ACC112 (cell line): ENCODE data around the gene ASPM.
"Not testable (repeated sequence)": the region's sequence is repeated elsewhere in the genome, so short reads cannot be mapped to it uniquely, and the experiment has no call there.

Source experiments
- H2AFZ ChIP-seq: fragments of 200-600 bp; sonication (generic); one replicate; pipeline ENCODE4 v1.6.0; 2017; ENCODE audit warnings: antibody characterized with exemption, low read length; ENCODE audit not compliant: unreplicated experiment
- H3K27ac ChIP-seq: fragments of 200-600 bp; sonication (generic); 2 replicates; pipeline ENCODE4 v1.5.1; 2014; ENCODE audit warnings: low read depth, mild to moderate bottlenecking, antibody characterized with exemption, low read length, moderate library complexity
- H3K27me3 ChIP-seq: fragments of 200-600 bp; sonication (generic); 2 replicates; pipeline ENCODE4 v1.6.1; 2014; ENCODE audit warnings: mild to moderate bottlenecking, antibody characterized with exemption, low read length, moderate library complexity, mixed read lengths; ENCODE audit not compliant: insufficient read depth
- H3K36me3 ChIP-seq: fragments of 200-600 bp; sonication (generic); 2 replicates; pipeline ENCODE4 v1.6.1; 2016; ENCODE audit warnings: mild to moderate bottlenecking, antibody characterized with exemption, low read length, moderate library complexity, mixed read lengths; ENCODE audit not compliant: insufficient read depth
- H3K4me1 ChIP-seq: fragments of 200-600 bp; sonication (generic); one replicate; pipeline ENCODE4 v1.6.1; 2016; ENCODE audit warnings: low read length, mixed read lengths; ENCODE audit not compliant: insufficient read depth, unreplicated experiment, control insufficient read depth
- H3K4me3 ChIP-seq: fragments of 200-600 bp; sonication (generic); 2 replicates; pipeline ENCODE4 v1.5.1; 2014; ENCODE audit warnings: mild to moderate bottlenecking, low read depth, low read length
- H3K79me2 ChIP-seq: fragments of 200-600 bp; sonication (generic); one replicate; pipeline ENCODE4 v1.6.0; 2016; ENCODE audit warnings: low read length; ENCODE audit not compliant: control insufficient read depth, unreplicated experiment, insufficient read depth

The ASPM gene

DNA sequence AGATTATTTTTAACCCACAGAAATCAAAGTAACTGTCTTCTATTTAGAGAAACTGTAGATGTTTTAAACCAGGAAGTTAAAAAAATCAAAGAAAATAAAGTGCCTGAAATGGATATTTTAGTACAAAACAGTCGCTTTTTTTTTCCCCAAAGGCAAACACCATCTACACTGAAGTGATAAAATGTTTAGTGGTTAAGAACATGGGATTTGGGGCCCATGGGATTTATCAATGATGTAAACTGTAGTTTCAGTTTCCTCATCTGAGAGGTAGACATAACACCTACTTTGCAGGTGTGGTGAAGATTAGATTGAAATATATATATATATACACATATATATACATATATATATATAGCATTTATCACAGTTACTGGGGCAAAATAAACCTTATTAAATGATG is 22.1 kb downstream of the ASPM start:
- no peaks in the 10 kb centered on the region for H3K79me2 ChIP-seq
- no peak overlapping the region for H2AFZ ChIP-seq
- H3K27me3 ChIP-seq = no peaks in the 10 kb centered on the region
- H3K27ac ChIP-seq = no peak overlapping the region
- H3K4me1 ChIP-seq = no peaks in the 10 kb centered on the region
- no peak overlapping the region for H3K4me3 ChIP-seq
- peaks cover 24% of the 10 kb centered on the region for H3K36me3 ChIP-seq

DNA sequence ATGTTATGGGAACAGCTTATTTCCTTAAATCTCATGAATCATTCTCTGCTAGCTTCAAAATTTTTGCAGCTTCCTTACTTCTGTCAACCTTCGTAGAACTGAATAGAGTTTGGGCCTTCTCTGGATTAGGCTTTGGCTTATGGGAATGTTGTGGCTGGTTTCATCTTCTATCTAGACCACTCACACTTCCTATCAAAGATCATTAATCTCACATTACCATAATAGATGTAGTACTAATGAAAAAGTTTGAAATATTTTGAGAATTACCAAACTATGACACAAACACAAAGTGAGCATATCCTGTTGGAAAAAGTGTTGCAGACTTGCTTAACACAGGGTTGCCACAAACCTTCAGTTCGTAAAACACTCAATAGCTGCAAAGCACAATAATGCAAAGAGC is 30.3 kb downstream of the ASPM start:
- H3K36me3 ChIP-seq = peaks cover 38% of the 10 kb centered on the region

DNA sequence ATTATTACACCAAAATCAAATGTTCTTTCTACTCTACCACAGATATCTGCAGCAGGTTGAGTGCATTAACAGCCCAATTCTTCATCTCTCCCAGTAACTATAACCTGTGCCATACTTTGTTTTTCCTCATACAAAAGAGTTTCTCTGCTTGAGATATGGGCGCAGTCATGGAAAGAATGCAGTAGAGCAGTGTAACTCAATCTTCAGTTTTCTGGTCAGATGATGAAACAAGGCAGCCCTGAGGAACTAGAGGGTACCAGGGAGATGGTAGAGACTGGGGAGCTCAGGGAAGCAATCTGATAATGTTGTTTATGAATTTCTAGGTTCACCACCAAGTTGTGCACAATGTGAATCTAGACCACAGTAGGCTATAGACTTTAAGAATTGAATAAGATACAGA is 39.6 kb downstream of the ASPM start:
- Histone ChIP-seq H2AFZ (no peak overlapping the region), H3K27me3 (no peaks in the 10 kb centered on the region), H3K27ac (no peak overlapping the region), H3K4me3 (no peak overlapping the region), H3K4me1 (no peaks in the 10 kb centered on the region), H3K79me2 (peaks cover 4% of the 10 kb centered on the region), H3K36me3 (peaks cover 46% of the 10 kb centered on the region)

More for the DNA sequence above, 30.3 kb downstream of the ASPM start:
- Histone ChIP-seq H3K79me2 (no peaks in the 10 kb centered on the region), H3K27ac (no peak overlapping the region), H2AFZ (no peak overlapping the region), H3K4me1 (no peaks in the 10 kb centered on the region), H3K27me3 (no peaks in the 10 kb centered on the region), H3K4me3 (no peak overlapping the region)

DNA sequence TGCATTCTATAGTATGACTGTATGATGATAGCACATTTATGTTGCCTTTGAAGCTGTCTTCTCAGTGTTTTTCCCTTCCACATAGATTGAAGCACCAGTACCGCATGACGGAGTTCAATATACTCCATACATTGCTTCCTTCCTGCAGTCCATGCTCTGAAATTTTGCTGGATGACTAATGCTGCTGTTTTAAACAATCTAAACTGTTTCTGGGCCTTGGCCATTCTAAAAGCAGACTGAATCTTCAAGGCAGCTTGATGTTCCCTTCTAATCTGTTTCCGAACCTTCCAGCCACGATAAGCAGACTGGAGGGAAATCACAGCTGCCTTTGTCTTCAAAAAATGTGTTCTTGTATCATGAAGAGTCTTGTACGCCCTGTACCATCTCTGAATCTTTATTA is 43.2 kb downstream of the ASPM start:
- no peaks in the 10 kb centered on the region for H3K4me1 ChIP-seq

DNA sequence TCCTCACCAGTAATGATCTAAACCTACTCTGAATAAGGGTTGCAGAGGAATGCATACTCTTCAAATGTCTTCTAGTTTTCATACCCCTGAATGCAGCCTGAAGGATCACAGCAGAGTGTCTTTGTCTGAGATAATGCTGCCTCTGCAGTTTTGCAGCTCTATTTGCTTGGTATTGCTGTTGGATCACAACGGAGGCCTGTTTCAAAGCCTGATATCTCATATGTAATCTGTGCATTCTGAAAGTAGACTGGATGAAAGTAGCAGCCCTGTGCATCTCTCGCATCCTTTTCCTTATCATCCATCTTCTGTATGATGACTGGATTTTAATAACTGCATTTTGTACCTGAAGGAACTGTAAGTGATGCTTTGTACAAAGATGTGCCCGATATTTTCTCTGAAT is 44.5 kb downstream of the ASPM start:
- Histone ChIP-seq H3K36me3 (peaks cover 26% of the 10 kb centered on the region), H2AFZ (no peak overlapping the region), H3K4me3 (no peak overlapping the region), H3K27me3 (no peaks in the 10 kb centered on the region), H3K4me1 (no peaks in the 10 kb centered on the region), H3K79me2 (no peaks in the 10 kb centered on the region), H3K27ac (no peak overlapping the region)

More for the DNA sequence above, 43.2 kb downstream of the ASPM start:
- Histone ChIP-seq H3K36me3 (peaks cover 40% of the 10 kb centered on the region), H2AFZ (no peak overlapping the region), H3K79me2 (no peaks in the 10 kb centered on the region), H3K27ac (no peak overlapping the region), H3K27me3 (no peaks in the 10 kb centered on the region), H3K4me3 (no peak overlapping the region)

DNA sequence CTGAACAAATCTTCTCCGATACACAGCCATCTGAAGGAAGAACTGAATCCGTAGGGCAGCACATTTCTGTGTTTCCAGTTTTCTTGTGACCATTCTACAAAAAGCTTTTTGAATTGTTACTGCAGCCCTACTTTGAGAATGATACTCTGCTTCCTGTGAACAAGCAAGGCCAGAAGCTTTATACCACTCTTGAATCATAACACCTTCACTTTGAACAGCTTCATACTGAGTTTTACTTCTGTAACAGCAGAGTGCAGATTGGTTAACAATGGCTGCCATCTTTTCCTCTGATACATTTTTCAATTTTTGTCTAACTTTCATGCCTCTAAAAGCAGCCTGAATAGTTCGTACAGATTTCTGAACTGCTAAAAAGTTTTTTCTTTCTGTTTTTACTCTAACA is 45.8 kb downstream of the ASPM start:
- Histone ChIP-seq H2AFZ (no peak overlapping the region), H3K27me3 (no peaks in the 10 kb centered on the region), H3K4me3 (no peak overlapping the region), H3K27ac (no peak overlapping the region), H3K36me3 (peaks cover 23% of the 10 kb centered on the region), H3K4me1 (no peaks in the 10 kb centered on the region), H3K79me2 (no peaks in the 10 kb centered on the region)

DNA sequence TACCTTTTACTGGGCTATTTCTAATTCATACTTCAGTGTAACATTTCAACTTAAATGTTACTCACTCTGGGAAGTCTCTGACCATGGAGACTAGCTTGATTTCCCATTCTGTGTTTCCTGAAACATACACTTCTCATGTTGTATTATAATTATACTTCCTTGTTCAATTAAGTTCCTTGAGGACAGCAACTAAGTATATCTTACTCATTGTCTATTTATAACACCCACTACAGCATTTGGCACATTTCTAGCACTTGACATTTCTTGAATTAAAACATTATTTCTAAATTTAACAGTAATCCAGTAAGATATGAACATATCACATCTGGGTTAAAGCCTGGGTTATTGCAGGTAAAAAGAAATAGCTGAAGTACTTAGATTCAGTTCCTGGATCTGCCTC is 47.0 kb downstream of the ASPM start:
- H2AFZ ChIP-seq = no peak overlapping the region
- H3K79me2 ChIP-seq = no peaks in the 10 kb centered on the region
- H3K4me3 ChIP-seq = no peak overlapping the region
- no peaks in the 10 kb centered on the region for H3K27me3 ChIP-seq
- H3K4me1 ChIP-seq = no peaks in the 10 kb centered on the region
- H3K36me3 ChIP-seq = peaks cover 19% of the 10 kb centered on the region
- H3K27ac ChIP-seq = no peak overlapping the region

DNA sequence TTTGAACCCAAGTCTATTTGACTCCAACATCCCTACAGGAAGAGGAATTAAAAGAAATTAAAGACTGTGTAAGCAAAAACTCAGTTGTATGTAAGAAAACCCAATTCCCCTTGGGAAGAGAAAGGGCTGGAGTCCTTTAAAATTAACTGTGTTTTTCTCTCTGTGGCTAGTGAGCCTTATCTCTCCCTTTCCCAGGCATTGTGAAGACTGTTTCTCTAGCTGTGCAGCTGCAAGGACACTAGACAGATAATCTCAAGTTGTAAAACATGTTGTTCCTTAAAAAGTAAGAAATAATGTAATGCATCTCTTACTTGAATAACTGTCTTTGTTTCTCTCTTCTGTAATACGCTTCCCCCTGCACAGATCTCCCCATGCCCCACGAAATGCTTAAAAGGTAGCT is 49.5 kb downstream of the ASPM start:
- not testable (repeated sequence) for H3K27me3 ChIP-seq, H3K4me3 ChIP-seq, H3K79me2 ChIP-seq, H3K4me1 ChIP-seq, H3K27ac ChIP-seq, H2AFZ ChIP-seq
- H3K36me3 ChIP-seq = peaks cover 10% of the 10 kb centered on the region; the same call in 1 of the 2 replicates

DNA sequence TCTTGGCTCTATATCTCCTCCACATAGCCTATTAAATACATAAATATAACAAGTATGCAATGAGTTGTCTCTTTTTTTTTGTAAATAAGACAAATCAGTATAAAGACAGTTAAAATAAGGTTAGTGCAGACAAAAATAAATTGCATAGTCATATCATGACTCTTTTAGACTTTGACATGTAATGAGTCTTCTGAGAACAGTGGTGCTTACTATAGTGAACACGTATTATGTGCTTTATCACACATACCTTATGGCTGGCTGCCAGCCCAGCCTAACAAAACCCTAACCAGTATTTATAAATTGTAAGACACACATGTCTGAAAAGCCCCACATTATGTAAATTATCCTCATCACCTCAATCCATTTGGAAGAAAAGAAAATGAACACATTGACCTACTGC is 50.3 kb downstream of the ASPM start:
- no peaks in the 10 kb centered on the region for H3K79me2 ChIP-seq
- no peaks in the 10 kb centered on the region for H3K4me1 ChIP-seq
- no peak overlapping the region for H3K27ac ChIP-seq
- H2AFZ ChIP-seq = no peak overlapping the region
- H3K27me3 ChIP-seq = no peaks in the 10 kb centered on the region
- peaks cover 10% of the 10 kb centered on the region; the same call in 1 of the 2 replicates for H3K36me3 ChIP-seq
- H3K4me3 ChIP-seq = no peak overlapping the region

DNA sequence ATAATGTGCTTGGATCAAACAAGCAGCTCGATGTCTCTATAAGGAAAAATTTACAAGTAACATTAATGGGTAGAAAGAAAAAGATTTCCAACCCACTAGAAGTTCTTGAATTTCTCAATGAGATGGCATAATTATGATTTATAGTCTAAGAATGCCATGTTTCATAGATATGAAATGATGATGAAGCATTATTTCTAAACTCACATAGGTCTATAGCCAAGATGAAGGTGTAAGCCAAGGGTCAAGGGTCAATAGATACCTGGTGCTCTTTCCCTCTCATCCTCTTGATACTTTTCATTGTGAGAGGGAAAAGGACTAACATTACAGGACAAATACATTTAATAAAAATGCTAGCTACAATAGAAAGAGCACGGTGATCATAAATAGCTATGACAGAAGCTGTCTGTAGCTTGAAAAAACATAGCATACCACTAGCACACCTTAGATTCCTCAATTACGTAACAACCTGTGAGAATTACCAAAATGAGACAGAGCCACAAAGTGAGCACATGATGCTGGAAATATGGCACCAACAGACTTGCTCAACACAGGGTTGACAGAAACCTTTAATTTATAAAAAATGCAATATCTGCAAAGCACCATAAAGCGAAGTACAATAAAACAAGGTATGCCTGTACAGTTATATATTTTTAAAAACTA is 53.1 kb downstream of the ASPM start:
- H2AFZ ChIP-seq = no peak overlapping the region
- H3K27me3 ChIP-seq = no peaks in the 10 kb centered on the region
- no peak overlapping the region for H3K4me3 ChIP-seq
- H3K27ac ChIP-seq = no peak overlapping the region
- H3K79me2 ChIP-seq = no peaks in the 10 kb centered on the region
- H3K36me3 ChIP-seq = peaks cover 24% of the 10 kb centered on the region
- no peaks in the 10 kb centered on the region for H3K4me1 ChIP-seq

DNA sequence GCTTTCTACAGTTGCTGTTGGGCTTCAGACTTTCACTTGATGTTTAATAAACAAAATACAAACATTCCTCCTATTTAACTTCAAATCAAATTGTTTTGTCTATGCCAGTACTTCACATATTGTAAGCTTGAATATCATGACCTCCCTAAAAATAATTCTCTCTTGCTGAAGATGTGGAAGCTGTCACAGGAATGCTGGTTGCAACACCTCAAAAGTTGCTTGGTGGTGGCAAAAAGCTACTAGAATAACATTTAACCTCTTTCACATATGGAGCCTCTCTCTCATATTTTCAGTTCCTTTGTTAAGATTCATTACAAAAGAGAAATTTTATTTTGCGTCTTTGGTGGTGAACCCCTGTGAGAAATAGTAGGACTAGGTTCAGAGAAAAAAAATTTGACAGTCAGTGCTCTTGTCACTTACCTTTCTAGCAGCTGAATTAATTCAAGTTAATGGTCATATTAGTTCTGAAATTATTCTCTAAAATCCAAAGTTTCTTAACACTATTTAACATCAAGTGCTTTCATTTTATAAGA is 53.9 kb downstream of the ASPM start:
- Histone ChIP-seq H3K4me1 (no peaks in the 10 kb centered on the region), H3K27me3 (no peaks in the 10 kb centered on the region), H2AFZ (no peak overlapping the region), H3K79me2 (no peaks in the 10 kb centered on the region), H3K36me3 (peaks cover 30% of the 10 kb centered on the region), H3K4me3 (no peak overlapping the region), H3K27ac (no peak overlapping the region)
